Gastroesophageal sphincter (tissue), 4 donors: ENCODE measurements around the gene LIF. TPM values are rescaled to one million over a fixed set of nuclear protein-coding genes. Genes with fewer than 3 reads are reported as not detected.

Experiments used
- ATAC-seq: fragments of 150-250 bp; one replicate; pipeline ENCODE4 v1.9.1; 2016; ENCODE audit warnings: mild to moderate bottlenecking, moderate library complexity
- H3K27ac ChIP-seq, 4 donors: fragments of 200-600 bp; sonication (generic) in 3 of 4; 1 replicate in 3 of 4; 2 replicates in 1 of 4; pipeline ENCODE4 v1.5.1; 2016 to 2019
- H3K27me3 ChIP-seq: fragments of 200-600 bp; sonication (generic); one replicate; pipeline ENCODE4 v1.5.1; 2019
- H3K36me3 ChIP-seq, 2 donors: fragments of 200-600 bp; sonication (generic); one replicate each; pipeline ENCODE4 v1.5.1; 2019; ENCODE audit warnings: control low read depth in 1 of 2
- H3K4me1 ChIP-seq, 3 donors: fragments of 200-600 bp; sonication (generic); 1 replicate in 2 of 3; 2 replicates in 1 of 3; pipeline ENCODE4 v1.5.1; 2016 to 2019; ENCODE audit warnings: control low read depth in 2 of 3
- H3K4me3 ChIP-seq, 2 donors: fragments of 200-600 bp; sonication (generic); one replicate each; pipeline ENCODE4 v1.5.1; 2019; ENCODE audit warnings: mild to moderate bottlenecking in 1 of 2, moderate library complexity in 1 of 2
- H3K9me3 ChIP-seq, 3 donors: fragments of 200-600 bp; sonication (generic); one replicate each; pipeline ENCODE4 v1.5.1; 2017 to 2019; ENCODE audit warnings: control low read depth in 2 of 3
- EP300 ChIP-seq: sonication (generic); formaldehyde crosslinking; IDR thresholded peaks from one replicate; pipeline ENCODE4 v1.6.1; 2017; ENCODE audit warnings: antibody characterized with exemption, mild to moderate bottlenecking
- POLR2A ChIP-seq, 2 donors: fragments of 450-650 bp; IDR thresholded peaks; one replicate each; pipeline ENCODE4 v1.6.1; 2017; ENCODE audit warnings: antibody characterized with exemption in 2 of 2, mild to moderate bottlenecking in 2 of 2, moderate library complexity in 1 of 2
- POLR2AphosphoS5 ChIP-seq: sonication (generic); formaldehyde crosslinking; IDR thresholded peaks from one replicate; pipeline ENCODE4 v1.6.1; 2017; ENCODE audit warnings: antibody characterized with exemption
- WGBS, 2 donors: methylation state at CpG; one replicate each; pipeline ENCODE4 v1.1.5; 2018; ENCODE audit warnings: low coverage in 1 of 2; 5-methylcytosine and 5-hydroxymethylcytosine counted together
- total RNA-seq, 4 donors: library from RNA; depleted of rRNA; stranded (reverse); fragments of >200 nt; gene quantifications; one replicate each; pipeline ENCODE4 v1.1.0, GENCODE V29; 2016
- TF ChIP-seq, protein P1 (sequence below), 4 experiments: fragments of 200-600 bp in 2 of 4; fragments of 450-650 bp in 2 of 4; sonication (generic) in 1 of 4; IDR thresholded peaks; one replicate each; pipeline ENCODE4 v1.5.1; 2017 to 2019; ENCODE audit warnings: antibody characterized with exemption in 4 of 4, mild to moderate bottlenecking in 2 of 4, moderate library complexity in 2 of 4

LIF gene
- total RNA-seq, 4 donors from 2014 or later: 0.58 to 15.8 (median 0.59) TPM; not detected in 1

DNA sequence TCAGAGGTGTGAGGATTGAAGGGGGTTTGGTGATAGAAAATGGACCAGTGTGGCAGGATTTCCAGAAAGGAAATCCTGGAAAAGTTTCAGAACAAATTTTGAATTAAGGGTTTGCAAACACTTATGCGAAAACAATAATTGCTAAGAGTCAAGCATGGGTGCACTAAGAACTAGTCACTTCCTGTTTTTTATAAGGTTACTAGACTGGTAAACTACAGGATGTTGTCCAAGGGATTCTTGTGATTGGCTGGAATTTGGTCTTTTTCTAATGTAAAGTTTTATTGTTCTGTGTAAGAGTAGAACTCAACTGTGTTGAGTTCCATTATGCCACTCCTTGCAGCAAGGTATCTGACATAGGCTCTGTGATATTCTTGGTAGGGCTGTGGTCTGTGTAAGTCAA lies 54.1 kb downstream of the LIF start:
- Histone ChIP-seq H3K9me3 (no peaks in the 10 kb centered on the region), H3K27me3 (peaks cover 27% of the 10 kb centered on the region), H3K4me1 (peaks cover 0 to 20% (median 4%) of the 10 kb centered on the region in 3 donors), H3K4me3 (no peak overlapping the region), H3K36me3 (no peaks in the 10 kb centered on the region), H3K27ac (no peak overlapping the region)
- no peak for ATAC-seq
- 82 to 88% methylated on average over 1 of the region's 1 CpG for WGBS, 2 donors
- TF ChIP-seq EP300 (no peak), POLR2A (IDR thresholded peaks at IDR 0.05) (no peak), POLR2AphosphoS5 (no peak)
- TF ChIP-seq, protein P1, sequence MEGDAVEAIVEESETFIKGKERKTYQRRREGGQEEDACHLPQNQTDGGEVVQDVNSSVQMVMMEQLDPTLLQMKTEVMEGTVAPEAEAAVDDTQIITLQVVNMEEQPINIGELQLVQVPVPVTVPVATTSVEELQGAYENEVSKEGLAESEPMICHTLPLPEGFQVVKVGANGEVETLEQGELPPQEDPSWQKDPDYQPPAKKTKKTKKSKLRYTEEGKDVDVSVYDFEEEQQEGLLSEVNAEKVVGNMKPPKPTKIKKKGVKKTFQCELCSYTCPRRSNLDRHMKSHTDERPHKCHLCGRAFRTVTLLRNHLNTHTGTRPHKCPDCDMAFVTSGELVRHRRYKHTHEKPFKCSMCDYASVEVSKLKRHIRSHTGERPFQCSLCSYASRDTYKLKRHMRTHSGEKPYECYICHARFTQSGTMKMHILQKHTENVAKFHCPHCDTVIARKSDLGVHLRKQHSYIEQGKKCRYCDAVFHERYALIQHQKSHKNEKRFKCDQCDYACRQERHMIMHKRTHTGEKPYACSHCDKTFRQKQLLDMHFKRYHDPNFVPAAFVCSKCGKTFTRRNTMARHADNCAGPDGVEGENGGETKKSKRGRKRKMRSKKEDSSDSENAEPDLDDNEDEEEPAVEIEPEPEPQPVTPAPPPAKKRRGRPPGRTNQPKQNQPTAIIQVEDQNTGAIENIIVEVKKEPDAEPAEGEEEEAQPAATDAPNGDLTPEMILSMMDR (IDR thresholded peaks at IDR 0.05): no peak

DNA sequence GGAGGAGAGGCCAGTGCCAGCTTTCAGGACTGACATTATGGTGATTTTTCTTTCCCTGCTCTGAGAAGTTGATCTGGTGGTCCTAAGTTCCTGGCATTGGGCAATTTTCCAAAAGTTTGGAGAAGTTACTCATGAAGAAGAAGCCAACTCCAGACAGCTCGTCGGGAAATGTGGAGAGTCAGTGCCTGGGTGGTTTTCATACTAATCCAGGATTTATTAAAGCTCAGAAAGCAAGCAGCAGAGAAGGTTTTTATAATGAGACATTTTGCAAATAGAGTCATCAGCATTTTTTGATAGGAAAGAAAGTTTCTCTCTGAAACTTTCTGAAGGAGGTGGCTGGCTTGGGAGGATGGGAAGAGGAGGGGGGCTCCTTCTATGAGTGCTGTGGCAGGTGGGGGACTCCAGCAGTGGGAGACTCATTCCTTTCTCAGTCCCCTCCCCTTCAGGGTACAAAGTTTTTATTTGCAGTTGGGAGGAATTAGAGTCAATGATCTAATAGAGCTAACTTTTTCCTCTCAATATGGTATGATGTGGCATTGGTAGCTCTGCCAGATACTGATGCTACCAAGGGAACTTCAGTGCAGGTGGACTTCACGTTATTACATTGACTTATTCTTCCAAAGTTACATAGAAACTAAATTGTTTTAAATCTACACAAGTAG lies 55.4 kb downstream of the LIF start:
- TF ChIP-seq POLR2AphosphoS5 (no peak), POLR2A (IDR thresholded peaks at IDR 0.05) (no peak), EP300 (no peak)
- TF ChIP-seq, protein P1 (IDR thresholded peaks at IDR 0.05): no peak
- 63 to 67% methylated on average over 3 of the region's 3 CpGs for WGBS, 2 donors
- no peak overlapping the region for H3K27ac ChIP-seq
- peaks cover 0 to 10% (median 0%) of the 10 kb centered on the region in 3 donors for H3K4me1 ChIP-seq
- H3K4me3 ChIP-seq: no peak overlapping the region
- H3K9me3 ChIP-seq: no peaks in the 10 kb centered on the region
- ATAC-seq: no peak
- H3K27me3 ChIP-seq: peaks cover 27% of the 10 kb centered on the region
- H3K36me3 ChIP-seq: no peaks in the 10 kb centered on the region

GRCh38 chr22:30190574-30190973 lies 56.0 kb downstream of the LIF start:
- Histone ChIP-seq H3K9me3 (no peaks in the 10 kb centered on the region), H3K27ac (no peak overlapping the region), H3K4me3 (no peak overlapping the region), H3K36me3 (no peaks in the 10 kb centered on the region), H3K4me1 (peaks cover 0 to 4% (median 0%) of the 10 kb centered on the region in 3 donors), H3K27me3 (peaks cover 27% of the 10 kb centered on the region)
- TF ChIP-seq EP300: no peak
- ATAC-seq: no peak
- WGBS, 2 donors: 56 to 60% methylated on average over 1 of the region's 1 CpG

Other genes with a start within 250 kb of the LIF start
- gene HORMAD2, start 166.3 kb downstream of the LIF start, total RNA-seq: not detected
- 1 to 10 TPM in 2 of 4 donors, not detected in 2; 4.1 to 7.7 TPM for gene OSM, start 20.1 kb upstream of the LIF start, total RNA-seq
- gene CASTOR1, start 42.7 kb upstream of the LIF start, total RNA-seq: 10 to 100 TPM; 12.9 to 17.1 (median 16.2) TPM
- gene TBC1D10A, start 80.2 kb upstream of the LIF start, total RNA-seq: 10 to 100 TPM; 25.3 to 30.8 (median 26.0) TPM
- gene SF3A1, start 110.1 kb upstream of the LIF start, total RNA-seq: 10 to 100 TPM; 46.1 to 80.8 (median 63.7) TPM
- 1 to 10 TPM in 3 of 4 donors, under 1 TPM in 1; 0.99 to 1.9 (median 1.5) TPM for gene CCDC157, start 110.2 kb upstream of the LIF start, total RNA-seq
- gene RNF215, start 140.7 kb upstream of the LIF start, total RNA-seq: 10 to 100 TPM; 10.2 to 13.5 (median 11.7) TPM
- 10 to 100 TPM in 3 of 4 donors, 1 to 10 TPM in 1; 8.1 to 27.2 (median 15.8) TPM for gene SEC14L2, start 150.3 kb upstream of the LIF start, total RNA-seq
- gene MTFP1, start 179.0 kb upstream of the LIF start, total RNA-seq: 10 to 100 TPM in 1 of 4 donors, 1 to 10 TPM in 3; 1.1 to 10.3 (median 6.3) TPM
- gene SEC14L3, start 225.3 kb upstream of the LIF start, total RNA-seq: not detected